Measurements from ENCODE around the gene AFMID. TPM values are rescaled to one million over a fixed set of nuclear protein-coding genes. Genes with fewer than 3 reads are reported as not detected.

AFMID gene
- total and polyA plus RNA-seq, 2 of the 13 experiments (the other 11 are each of a cell fraction or from before 2014, with no cell fraction given) = 249 to 270 TPM

- TF ChIP-seq, protein P1, sequence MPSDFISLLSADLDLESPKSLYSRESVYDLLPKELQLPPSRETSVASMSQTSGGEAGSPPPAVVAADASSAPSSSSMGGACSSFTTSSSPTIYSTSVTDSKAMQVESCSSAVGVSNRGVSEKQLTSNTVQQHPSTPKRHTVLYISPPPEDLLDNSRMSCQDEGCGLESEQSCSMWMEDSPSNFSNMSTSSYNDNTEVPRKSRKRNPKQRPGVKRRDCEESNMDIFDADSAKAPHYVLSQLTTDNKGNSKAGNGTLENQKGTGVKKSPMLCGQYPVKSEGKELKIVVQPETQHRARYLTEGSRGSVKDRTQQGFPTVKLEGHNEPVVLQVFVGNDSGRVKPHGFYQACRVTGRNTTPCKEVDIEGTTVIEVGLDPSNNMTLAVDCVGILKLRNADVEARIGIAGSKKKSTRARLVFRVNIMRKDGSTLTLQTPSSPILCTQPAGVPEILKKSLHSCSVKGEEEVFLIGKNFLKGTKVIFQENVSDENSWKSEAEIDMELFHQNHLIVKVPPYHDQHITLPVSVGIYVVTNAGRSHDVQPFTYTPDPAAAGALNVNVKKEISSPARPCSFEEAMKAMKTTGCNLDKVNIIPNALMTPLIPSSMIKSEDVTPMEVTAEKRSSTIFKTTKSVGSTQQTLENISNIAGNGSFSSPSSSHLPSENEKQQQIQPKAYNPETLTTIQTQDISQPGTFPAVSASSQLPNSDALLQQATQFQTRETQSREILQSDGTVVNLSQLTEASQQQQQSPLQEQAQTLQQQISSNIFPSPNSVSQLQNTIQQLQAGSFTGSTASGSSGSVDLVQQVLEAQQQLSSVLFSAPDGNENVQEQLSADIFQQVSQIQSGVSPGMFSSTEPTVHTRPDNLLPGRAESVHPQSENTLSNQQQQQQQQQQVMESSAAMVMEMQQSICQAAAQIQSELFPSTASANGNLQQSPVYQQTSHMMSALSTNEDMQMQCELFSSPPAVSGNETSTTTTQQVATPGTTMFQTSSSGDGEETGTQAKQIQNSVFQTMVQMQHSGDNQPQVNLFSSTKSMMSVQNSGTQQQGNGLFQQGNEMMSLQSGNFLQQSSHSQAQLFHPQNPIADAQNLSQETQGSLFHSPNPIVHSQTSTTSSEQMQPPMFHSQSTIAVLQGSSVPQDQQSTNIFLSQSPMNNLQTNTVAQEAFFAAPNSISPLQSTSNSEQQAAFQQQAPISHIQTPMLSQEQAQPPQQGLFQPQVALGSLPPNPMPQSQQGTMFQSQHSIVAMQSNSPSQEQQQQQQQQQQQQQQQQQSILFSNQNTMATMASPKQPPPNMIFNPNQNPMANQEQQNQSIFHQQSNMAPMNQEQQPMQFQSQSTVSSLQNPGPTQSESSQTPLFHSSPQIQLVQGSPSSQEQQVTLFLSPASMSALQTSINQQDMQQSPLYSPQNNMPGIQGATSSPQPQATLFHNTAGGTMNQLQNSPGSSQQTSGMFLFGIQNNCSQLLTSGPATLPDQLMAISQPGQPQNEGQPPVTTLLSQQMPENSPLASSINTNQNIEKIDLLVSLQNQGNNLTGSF (CRISPR knock-in tag; IDR thresholded peaks at IDR 0.05) = no peak
- 0 out of 2 replicates have a peak, but pooled peaks have one; percentile 11 for TF ChIP-seq RXRA (CRISPR knock-in tag; IDR thresholded peaks at IDR 0.05)
- peak in 1 of 2 experiments; percentile 10; a peak in 1 of 4 replicates for TF ChIP-seq POLR2A (IDR thresholded peaks at IDR 0.05; ENCODE audit: insufficient read depth in 1 of 2, low read depth in 2 of 2, low read length in 2 of 2)
- TF ChIP-seq HOXA3 (CRISPR knock-in tag; IDR thresholded peaks at IDR 0.05) = 0 out of 2 replicates have a peak, but pooled peaks have one; percentile 5
- no peak for TF ChIP-seq POLR2AphosphoS2 (IDR thresholded peaks at IDR 0.05; ENCODE audit: low read depth, low read length)
- TF ChIP-seq, protein P2, sequence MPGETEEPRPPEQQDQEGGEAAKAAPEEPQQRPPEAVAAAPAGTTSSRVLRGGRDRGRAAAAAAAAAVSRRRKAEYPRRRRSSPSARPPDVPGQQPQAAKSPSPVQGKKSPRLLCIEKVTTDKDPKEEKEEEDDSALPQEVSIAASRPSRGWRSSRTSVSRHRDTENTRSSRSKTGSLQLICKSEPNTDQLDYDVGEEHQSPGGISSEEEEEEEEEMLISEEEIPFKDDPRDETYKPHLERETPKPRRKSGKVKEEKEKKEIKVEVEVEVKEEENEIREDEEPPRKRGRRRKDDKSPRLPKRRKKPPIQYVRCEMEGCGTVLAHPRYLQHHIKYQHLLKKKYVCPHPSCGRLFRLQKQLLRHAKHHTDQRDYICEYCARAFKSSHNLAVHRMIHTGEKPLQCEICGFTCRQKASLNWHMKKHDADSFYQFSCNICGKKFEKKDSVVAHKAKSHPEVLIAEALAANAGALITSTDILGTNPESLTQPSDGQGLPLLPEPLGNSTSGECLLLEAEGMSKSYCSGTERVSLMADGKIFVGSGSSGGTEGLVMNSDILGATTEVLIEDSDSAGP (CRISPR knock-in tag; IDR thresholded peaks at IDR 0.05; ENCODE audit: borderline replicate concordance) = peak; percentile 70; the same call in 1 of the 2 replicates
- TF ChIP-seq SP2 (CRISPR knock-in tag; IDR thresholded peaks at IDR 0.05) = no peak
- peak; percentile 40; the same call in 1 of the 2 replicates for TF ChIP-seq ZNF687 (CRISPR knock-in tag; IDR thresholded peaks at IDR 0.05)
- TF ChIP-seq RBM22 (optimal IDR thresholded peaks at IDR 0.05; ENCODE audit: low read length) = peak; percentile 75
- TF ChIP-seq POGZ (CRISPR knock-in tag; IDR thresholded peaks at IDR 0.05) = no peak
- TF ChIP-seq ZNF235 (CRISPR knock-in tag; IDR thresholded peaks at IDR 0.05; ENCODE audit: borderline replicate concordance) = no peak
- TF ChIP-seq POLR2G (IDR thresholded peaks at IDR 0.05; ENCODE audit: low read depth, low read length) = peak; percentile 61
- TF ChIP-seq ZNF639 (CRISPR knock-in tag; conservative IDR thresholded peaks at IDR 0.05) = no peak
- 0 out of 2 replicates have a peak, but pooled peaks have one; percentile 15 for TF ChIP-seq ZNF572 (CRISPR knock-in tag; IDR thresholded peaks at IDR 0.05)
Observed at GRCh38 chr17:78174346-78174869, 12.8 kb upstream of the AFMID start (continued).

All from HepG2 (cell line).